ENCODE results near the gene FBN3.

- no peak for TF ChIP-seq POLR2A (IDR thresholded peaks at IDR 0.05; ENCODE audit: low read depth, low read length)
- no peak for TF ChIP-seq TAF1 (IDR thresholded peaks at IDR 0.05; ENCODE audit: low read depth, low read length)
- TF ChIP-seq PAX5 (IDR thresholded peaks at IDR 0.05; ENCODE audit: insufficient read depth, low read length, severe bottlenecking), result no peak
- no peak for TF ChIP-seq POU2F2 (IDR thresholded peaks at IDR 0.05; ENCODE audit: low read depth, low read length)
- TF ChIP-seq POLR2AphosphoS5 (IDR thresholded peaks at IDR 0.05; ENCODE audit: low read depth, low read length), result no peak
- no peak for TF ChIP-seq SPI1 (IDR thresholded peaks at IDR 0.05; ENCODE audit: low read depth, low read length)
These were observed 74.9 kb downstream of the FBN3 start for GRCh38 chr19:8074501-8074900.

Measured in GM12891 (cell line).